Measurements from ENCODE around the gene PPP1R3A. TPM values are rescaled to one million over a fixed set of nuclear protein-coding genes. Genes with fewer than 3 reads are reported as not detected.

PPP1R3A gene
- total RNA-seq, 1 donor from 2014 or later = not detected

GRCh38 chr7:113856010-113856409 is 62.8 kb downstream of the PPP1R3A start:
- Histone ChIP-seq H3K9me3 (no peaks in the 10 kb centered on the region), H3K27ac (no peak overlapping the region), H3K4me3 (no peak overlapping the region), H3K36me3 (no peaks in the 10 kb centered on the region), H3K27me3 (no peaks in the 10 kb centered on the region), H3K4me1 (no peaks in the 10 kb centered on the region)
- no peak for TF ChIP-seq CTCF (IDR thresholded peaks at IDR 0.05)
- intact Hi-C loops (cut with DNase I) = no loop called here
- no peak for DNase-seq
- no peak for ATAC-seq

GRCh38 chr7:113840954-113841353 is 77.9 kb downstream of the PPP1R3A start:
- Histone ChIP-seq H3K36me3 (no peaks in the 10 kb centered on the region), H3K9me3 (no peaks in the 10 kb centered on the region), H3K27me3 (no peaks in the 10 kb centered on the region), H3K4me1 (no peaks in the 10 kb centered on the region), H3K4me3 (no peak overlapping the region), H3K27ac (no peak overlapping the region)
- no peak for ATAC-seq
- DNase-seq = no peak
- no peak for TF ChIP-seq CTCF (IDR thresholded peaks at IDR 0.05)
- intact Hi-C loops (cut with DNase I) = no loop called here

GRCh38 chr7:113835367-113835766 is 83.4 kb downstream of the PPP1R3A start:
- no peak for ATAC-seq

GRCh38 chr7:113832196-113832745 is 86.5 kb downstream of the PPP1R3A start:
- DNase-seq = no peak

More at GRCh38 chr7:113835367-113835766, 83.4 kb downstream of the PPP1R3A start:
- no peak for DNase-seq
- Histone ChIP-seq H3K36me3 (no peaks in the 10 kb centered on the region), H3K27me3 (no peaks in the 10 kb centered on the region), H3K27ac (no peak overlapping the region), H3K4me1 (no peaks in the 10 kb centered on the region), H3K4me3 (no peak overlapping the region), H3K9me3 (no peaks in the 10 kb centered on the region)
- TF ChIP-seq CTCF (IDR thresholded peaks at IDR 0.05) = no peak
- intact Hi-C loops (cut with DNase I) = no loop called here

GRCh38 chr7:113831556-113831955 is 87.3 kb downstream of the PPP1R3A start:
- intact Hi-C loops (cut with DNase I) = no loop called here
- ATAC-seq = no peak
- no peak for TF ChIP-seq CTCF (IDR thresholded peaks at IDR 0.05)
- no peak for DNase-seq
- no peak overlapping the region for H3K27ac ChIP-seq
- no peaks in the 10 kb centered on the region for H3K27me3 ChIP-seq
- no peak overlapping the region for H3K4me3 ChIP-seq
- no peaks in the 10 kb centered on the region for H3K36me3 ChIP-seq
- H3K4me1 ChIP-seq = no peaks in the 10 kb centered on the region
- no peaks in the 10 kb centered on the region for H3K9me3 ChIP-seq

More at GRCh38 chr7:113832196-113832745, 86.5 kb downstream of the PPP1R3A start:
- ATAC-seq = no peak
- Histone ChIP-seq H3K27me3 (no peaks in the 10 kb centered on the region), H3K4me3 (no peak overlapping the region), H3K36me3 (no peaks in the 10 kb centered on the region), H3K27ac (no peak overlapping the region), H3K4me1 (no peaks in the 10 kb centered on the region), H3K9me3 (no peaks in the 10 kb centered on the region)
- intact Hi-C loops (cut with DNase I) = no loop called here
- no peak for TF ChIP-seq CTCF (IDR thresholded peaks at IDR 0.05)

- DNase-seq (no peak), ATAC-seq (no peak)
- Histone ChIP-seq H3K36me3 (no peaks in the 10 kb centered on the region), H3K27ac (no peak overlapping the region), H3K4me1 (no peaks in the 10 kb centered on the region), H3K9me3 (no peaks in the 10 kb centered on the region), H3K27me3 (no peaks in the 10 kb centered on the region), H3K4me3 (no peak overlapping the region)
- no peak for TF ChIP-seq CTCF (IDR thresholded peaks at IDR 0.05)
- intact Hi-C loops (cut with DNase I) = no loop called here
Measured at GRCh38 chr7:113828581-113828980, 90.2 kb downstream of the PPP1R3A start.
